Naive thymus-derived CD4-positive, alpha-beta T cell (primary cell): ENCODE data around the gene BLOC1S6. TPM values are rescaled to one million over a fixed set of nuclear protein-coding genes. Genes with fewer than 3 reads are reported as not detected.

Source experiments
- ATAC-seq: fragments of 150-1000 bp; cut with Tn5 transposase; 2 replicates; pipeline ENCODE4 v1.10.0; 2021; ENCODE audit warnings: mild to moderate bottlenecking, moderate library complexity
- CTCF ChIA-PET: fragments of 350-600 bp; sonication (Branson Sonifier 250); formaldehyde crosslinking; loops from one replicate; lab custom pipeline; 2021; ENCODE audit warnings: antibody characterized with exemption; lab: Charles Lee
- POLR2A ChIA-PET: fragments of 350-600 bp; sonication (Branson Sonifier 250); formaldehyde crosslinking; loops from one replicate; lab custom pipeline; 2021; ENCODE audit warnings: antibody characterized with exemption, inconsistent platforms; lab: Charles Lee
- DNase-seq, 9 donors: peaks; one replicate each; pipeline versions ENCODE4 v3.0.0 to v3.0.0-alpha.2; 2020 to 2022; ENCODE audit warnings: mixed read lengths in 1 of 9
- H3K27ac ChIP-seq: one replicate; pipeline ENCODE4 v1.7.0; 2013; ENCODE audit warnings: mild to moderate bottlenecking, low read depth, low read length, moderate library complexity
- H3K27me3 ChIP-seq, 2 donors: one replicate each; pipeline ENCODE4 v1.7.0; 2013; ENCODE audit warnings: low read length in 2 of 2, mild to moderate bottlenecking in 2 of 2, moderate library complexity in 2 of 2; ENCODE audit not compliant: control insufficient read depth in 2 of 2, insufficient read depth in 2 of 2
- H3K36me3 ChIP-seq, 3 experiments: 1 replicate in 2 of 3; 2 replicates in 1 of 3; pipeline ENCODE4 v1.7.0; 2013; ENCODE audit warnings: low read length in 3 of 3, mild to moderate bottlenecking in 3 of 3, moderate library complexity in 1 of 3; ENCODE audit not compliant: insufficient read depth in 3 of 3, control insufficient read depth in 2 of 3
- H3K4me1 ChIP-seq, 2 donors: one replicate each; pipeline ENCODE4 v1.7.0; 2013; ENCODE audit warnings: low read length in 2 of 2, mild to moderate bottlenecking in 2 of 2, moderate library complexity in 1 of 2; ENCODE audit not compliant: control insufficient read depth in 2 of 2, insufficient read depth in 2 of 2
- H3K4me3 ChIP-seq: 2 replicates; pipeline ENCODE4 v1.7.0; 2013; ENCODE audit warnings: mild to moderate bottlenecking, low read length
- H3K9me3 ChIP-seq, 3 experiments: 1 replicate in 2 of 3; 2 replicates in 1 of 3; pipeline ENCODE4 v1.7.0; 2013; ENCODE audit warnings: low read length in 3 of 3; ENCODE audit not compliant: control insufficient read depth in 2 of 3
- H3K27ac Mint-ChIP-seq, 9 donors: one replicate each; pipeline ENCODE4 v1.8.0; 2020 to 2022; ENCODE audit warnings: mixed read lengths in 9 of 9, mild to moderate bottlenecking in 8 of 9, moderate library complexity in 5 of 9, inconsistent platforms in 2 of 9
- H3K27me3 Mint-ChIP-seq, 5 donors: one replicate each; pipeline ENCODE4 v1.8.0; 2021 to 2022; ENCODE audit warnings: mixed read lengths in 5 of 5, mild to moderate bottlenecking in 1 of 5
- H3K36me3 Mint-ChIP-seq, 5 donors: one replicate each; pipeline ENCODE4 v1.8.0; 2020 to 2022; ENCODE audit warnings: mixed read lengths in 5 of 5, mild to moderate bottlenecking in 3 of 5, inconsistent platforms in 1 of 5
- H3K4me1 Mint-ChIP-seq, 7 donors: one replicate each; pipeline ENCODE4 v1.8.0; 2020 to 2022; ENCODE audit warnings: mixed read lengths in 7 of 7, mild to moderate bottlenecking in 3 of 7, inconsistent platforms in 1 of 7
- H3K4me3 Mint-ChIP-seq, 10 donors: one replicate each; pipeline ENCODE4 v1.8.0; 2020 to 2022; ENCODE audit warnings: mild to moderate bottlenecking in 10 of 10, mixed read lengths in 10 of 10, moderate library complexity in 6 of 10, inconsistent platforms in 2 of 10
- H3K9me3 Mint-ChIP-seq, 11 donors: one replicate each; pipeline ENCODE4 v1.8.0; 2020 to 2022; ENCODE audit warnings: mixed read lengths in 11 of 11, mild to moderate bottlenecking in 4 of 11, inconsistent platforms in 1 of 11, moderate library complexity in 1 of 11
- intact Hi-C, 2 donors: fragments of 100-400 bp; cut with micrococcal nuclease; formaldehyde crosslinking; loops; one replicate each; pipeline ENCODE4 v1.15.1; 2023
- polyA plus RNA-seq, 2 donors: library from polyadenylated mRNA; unstranded; fragments of 300-500 nt; fragmentation: Illumina TruSeq; gene quantifications; one replicate each; pipeline ENCODE4 v1.2.3, GENCODE V29; 2021
- total RNA-seq, 6 experiments: library from RNA in 5 of 6; stranded (reverse) in 5 of 6; gene quantifications; 1 replicate in 5 of 6; 2 replicates in 1 of 6; pipeline ENCODE4 v1.2.3 and lab custom pipeline; 2021 to 2026

Gene BLOC1S6
- total and polyA plus RNA-seq, 7 experiments from 2014 or later = 34.4 to 63.9 (median 50.9) TPM

DNA sequence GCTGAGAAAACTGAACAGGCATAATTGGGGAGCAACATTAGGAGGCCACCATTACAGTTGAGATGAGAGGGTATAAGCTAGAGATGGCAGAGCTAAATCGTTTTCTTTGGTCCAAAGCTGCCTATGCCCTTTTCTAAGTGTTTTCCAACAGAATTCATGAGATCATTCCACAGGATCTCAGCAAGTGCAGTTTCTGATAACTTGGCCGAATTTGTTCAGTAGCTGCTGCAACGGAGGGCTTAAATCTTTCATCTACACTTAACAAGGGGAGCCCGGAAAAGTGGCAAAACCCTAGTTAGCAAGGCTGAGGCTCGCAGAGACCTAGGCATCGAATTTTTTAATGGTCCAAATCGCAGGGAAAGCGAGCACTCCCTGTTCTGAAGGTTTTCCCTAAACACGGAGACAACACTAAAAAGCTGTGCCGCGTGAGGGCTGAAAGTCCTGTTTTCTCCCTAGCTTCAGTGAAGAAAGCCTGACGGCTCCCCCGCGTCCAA is 531 bp upstream of the BLOC1S6 start:
- ChIA-PET POLR2A (interaction anchor here (0.6 to 4.0 kb wide), 16 partner anchors 11 to 419 kb away, joined by 3 to 53 read pairs (median 4); a partner anchor contains a TSS), CTCF (interaction anchor here (0.7 to 3.1 kb wide), 7 partner anchors 8 to 186 kb away, joined by 3 to 14 read pairs (median 6); a partner anchor contains a TSS)
- H3K36me3 ChIP-seq = peaks cover 0 to 3% (median 0%) of the 10 kb centered on the region in 3 experiments
- Mint-ChIP-seq H3K27me3 (no peaks in the 10 kb centered on the region), H3K4me1 (peaks cover 26 to 50% (median 37%) of the 10 kb centered on the region in 7 donors), H3K9me3 (no peaks in the 10 kb centered on the region), H3K27ac (peak overlapping the region; percentile 100), H3K4me3 (peak overlapping the region; percentile 96 to 100 (median 98)), H3K36me3 (peaks cover 0 to 2% (median 0%) of the 10 kb centered on the region in 5 donors)
- ATAC-seq = peak; percentile 0
- peak overlapping the region; percentile 87 for H3K4me3 ChIP-seq
- DNase-seq = no peak
- no peaks in the 10 kb centered on the region for H3K9me3 ChIP-seq
- intact Hi-C loops = loop anchor here (1.0 to 5.0 kb wide), 12 partner anchors 48 to 1298 kb away; partner anchors contain the start of genes SLC30A4 (in 2 of the 2), CTDSPL2 (in 1 of the 2) and GOLM2 (in 1 of the 2)
- H3K27ac ChIP-seq = peak overlapping the region; percentile 97
- no peaks in the 10 kb centered on the region for H3K27me3 ChIP-seq
- H3K4me1 ChIP-seq = peaks cover 25 to 26% of the 10 kb centered on the region in 2 donors

DNA sequence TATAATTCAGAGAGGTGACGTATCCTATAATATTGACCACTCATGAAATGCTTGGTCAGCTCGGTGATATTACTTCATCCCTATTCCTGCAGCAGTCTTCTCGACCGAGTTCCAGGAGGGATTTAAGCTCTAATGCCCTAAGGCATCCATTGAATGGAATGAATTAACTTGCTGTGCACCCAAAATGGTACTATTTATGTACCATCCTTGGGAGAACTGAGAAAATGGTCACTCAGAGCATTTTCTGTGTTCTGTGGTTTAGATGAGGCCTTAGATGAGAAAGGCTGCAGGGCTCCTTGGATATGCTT is 638 bp downstream of the BLOC1S6 start:
- DNase-seq (no peak), ATAC-seq (no peak)
- intact Hi-C loops = loop anchor here (1.0 to 5.0 kb wide), 12 partner anchors 46 to 1299 kb away; partner anchors contain the start of genes SLC30A4 (in 2 of the 2), CTDSPL2 (in 1 of the 2) and GOLM2 (in 1 of the 2)
- ChIA-PET CTCF (interaction anchor here (0.9 to 3.1 kb wide), 3 partner anchors 25 to 183 kb away, joined by 3 to 14 read pairs (median 3); no protein-coding TSS in a partner anchor), POLR2A (interaction anchor here (0.8 to 4.0 kb wide), 11 partner anchors 20 to 403 kb away, joined by 3 to 53 read pairs (median 4); a partner anchor contains a TSS)
- H3K36me3 ChIP-seq = peaks cover 0 to 9% (median 0%) of the 10 kb centered on the region in 3 experiments
- H3K9me3 Mint-ChIP-seq = no peaks in the 10 kb centered on the region
- peak overlapping the region; percentile 96 to 100 (median 98) for H3K4me3 Mint-ChIP-seq
- H3K4me1 Mint-ChIP-seq = peaks cover 30 to 57% (median 40%) of the 10 kb centered on the region in 7 donors
- H3K36me3 Mint-ChIP-seq = peaks cover 0 to 4% (median 0%) of the 10 kb centered on the region in 5 donors
- no peaks in the 10 kb centered on the region for H3K27me3 ChIP-seq
- H3K9me3 ChIP-seq = no peaks in the 10 kb centered on the region
- H3K27ac ChIP-seq = peak overlapping the region; percentile 97
- peak overlapping the region; percentile 87 for H3K4me3 ChIP-seq
- H3K27me3 Mint-ChIP-seq = no peaks in the 10 kb centered on the region
- peak overlapping the region; percentile 100 for H3K27ac Mint-ChIP-seq
- H3K4me1 ChIP-seq = peaks cover 25 to 26% of the 10 kb centered on the region in 2 donors

DNA sequence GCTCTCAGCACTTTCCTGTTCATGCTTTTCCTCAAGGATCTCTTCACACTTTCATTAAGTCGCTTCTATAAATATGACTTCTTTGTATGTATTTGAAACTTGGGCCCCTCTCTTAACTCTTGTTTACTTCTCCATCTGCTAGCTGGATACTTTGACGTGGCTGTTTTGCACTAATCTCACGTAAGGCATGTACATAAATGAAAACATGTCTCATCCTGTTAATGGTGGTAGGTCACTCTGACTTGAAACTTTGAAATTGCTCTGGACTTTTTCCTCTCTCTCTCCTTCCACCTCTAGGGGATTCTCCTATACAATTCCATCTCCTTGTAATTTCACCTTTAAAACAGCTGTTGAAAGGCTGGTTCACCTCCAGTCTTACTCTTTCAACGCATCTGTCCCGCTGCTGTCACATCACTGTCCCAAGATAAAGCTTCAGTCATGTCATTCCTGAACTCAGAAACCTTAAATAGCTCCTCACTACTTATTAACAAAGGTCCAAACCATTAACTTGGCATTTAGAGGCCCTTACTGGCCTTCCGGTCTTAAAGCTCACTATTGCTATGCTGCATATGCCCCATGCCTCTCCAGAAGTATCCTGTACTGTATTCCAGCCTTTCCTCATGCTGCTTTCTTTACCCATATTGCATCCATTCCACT is 1.2 kb downstream of the BLOC1S6 start:
- no peaks in the 10 kb centered on the region for H3K9me3 Mint-ChIP-seq
- peaks cover 30 to 58% (median 40%) of the 10 kb centered on the region in 7 donors for H3K4me1 Mint-ChIP-seq
- H3K36me3 Mint-ChIP-seq = peaks cover 0 to 5% (median under 1%) of the 10 kb centered on the region in 5 donors
- ChIA-PET CTCF (interaction anchor here (0.6 to 3.1 kb wide), 4 partner anchors 24 to 184 kb away, joined by 3 to 14 read pairs (median 3); no protein-coding TSS in a partner anchor), POLR2A (interaction anchor here (0.8 to 4.0 kb wide), 8 partner anchors 19 to 309 kb away, joined by 3 to 53 read pairs (median 4); a partner anchor contains a TSS)
- peak overlapping the region; percentile 100 for H3K27ac Mint-ChIP-seq
- peak overlapping the region; percentile 96 to 100 (median 98) for H3K4me3 Mint-ChIP-seq
- intact Hi-C loops = loop anchor here in 1 of 2 donors (5.0 kb wide), 2 partner anchors 119 to 1161 kb away; partner anchors contain the start of gene CTDSPL2
- H3K27me3 Mint-ChIP-seq = no peaks in the 10 kb centered on the region
- Histone ChIP-seq H3K36me3 (peaks cover 0 to 9% (median 0%) of the 10 kb centered on the region in 3 experiments), H3K27ac (peak overlapping the region; percentile 97), H3K4me3 (peak overlapping the region; percentile 87), H3K27me3 (no peaks in the 10 kb centered on the region), H3K4me1 (peaks cover 25 to 26% of the 10 kb centered on the region in 2 donors), H3K9me3 (no peaks in the 10 kb centered on the region)
- ATAC-seq (no peak), DNase-seq (no peak)

DNA sequence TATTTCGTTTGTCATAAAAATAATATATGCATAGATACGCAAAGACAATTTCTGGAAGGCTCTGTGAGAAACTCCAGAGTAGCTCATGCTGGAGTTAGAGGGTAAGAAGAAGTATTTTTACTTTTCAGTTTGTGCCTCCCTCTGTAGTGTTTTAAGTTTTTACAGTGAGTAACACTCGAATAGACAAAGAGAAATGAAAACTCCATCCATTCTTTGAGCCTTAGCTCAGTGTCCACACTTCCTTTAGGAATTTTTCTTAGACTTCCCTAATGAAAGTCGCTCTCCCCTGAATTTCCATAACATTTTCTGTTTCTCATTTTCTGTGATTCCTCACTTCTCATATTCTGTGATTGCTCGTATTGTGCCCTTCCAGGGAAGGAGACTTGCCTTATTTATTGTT is 2.1 kb downstream of the BLOC1S6 start:
- peak overlapping the region in 2 of 9 donors; percentile 20 to 100 for H3K27ac Mint-ChIP-seq
- H3K4me3 ChIP-seq = no peak overlapping the region
- H3K27me3 ChIP-seq = no peaks in the 10 kb centered on the region
- ChIA-PET CTCF (interaction anchor here (0.6 to 1.2 kb wide), 2 partner anchors 23 to 185 kb away, joined by 3 read pairs; no protein-coding TSS in a partner anchor), POLR2A (interaction anchor here (4.0 kb wide), 1 partner anchor 187 kb away, joined by 53 read pairs; a partner anchor contains a TSS)
- peak overlapping the region; percentile 65 to 100 (median 97) for H3K4me3 Mint-ChIP-seq
- peaks cover 25 to 26% of the 10 kb centered on the region in 2 donors for H3K4me1 ChIP-seq
- no peaks in the 10 kb centered on the region for H3K27me3 Mint-ChIP-seq
- H3K4me1 Mint-ChIP-seq = peaks cover 33 to 67% (median 46%) of the 10 kb centered on the region in 7 donors
- peaks cover 0 to 12% (median 8%) of the 10 kb centered on the region in 5 donors for H3K36me3 Mint-ChIP-seq
- no peak for ATAC-seq
- intact Hi-C loops = loop anchor here in 1 of 2 donors (5.0 kb wide), 2 partner anchors 118 to 1162 kb away; partner anchors contain the start of gene CTDSPL2
- no peaks in the 10 kb centered on the region for H3K9me3 ChIP-seq
- no peaks in the 10 kb centered on the region for H3K9me3 Mint-ChIP-seq
- DNase-seq = no peak
- peaks cover 0 to 9% (median 0%) of the 10 kb centered on the region in 3 experiments for H3K36me3 ChIP-seq
- H3K27ac ChIP-seq = no peak overlapping the region

DNA sequence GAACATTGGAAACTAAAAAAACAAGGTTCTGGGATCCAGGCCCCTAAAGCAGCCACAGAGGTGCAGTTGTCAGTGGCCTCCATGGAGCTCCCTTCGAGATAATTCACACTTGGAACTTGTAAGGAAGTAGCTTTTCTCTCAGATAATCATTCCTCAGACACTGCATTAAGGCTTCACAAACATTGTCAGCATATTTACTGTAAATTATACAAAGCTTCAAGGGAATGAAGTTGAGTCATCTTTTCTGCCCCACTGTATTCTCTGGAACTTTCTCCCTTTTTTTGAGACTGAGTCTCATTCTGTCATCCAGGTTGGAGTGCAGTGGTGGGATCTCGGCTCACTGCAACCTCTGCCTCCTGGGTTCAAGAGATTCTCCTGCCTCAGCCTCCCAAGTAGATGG is 7.1 kb downstream of the BLOC1S6 start:
- no peaks in the 10 kb centered on the region for H3K9me3 ChIP-seq
- H3K27ac Mint-ChIP-seq = no peak overlapping the region
- intact Hi-C loops = no loop called here
- DNase-seq = no peak
- no peak overlapping the region for H3K27ac ChIP-seq
- CTCF ChIA-PET = interaction anchor here (0.9 to 1.7 kb wide), 3 partner anchors 8 to 111 kb away, joined by 3 to 6 read pairs (median 4); no protein-coding TSS in a partner anchor
- peaks cover 0 to 32% (median 26%) of the 10 kb centered on the region in 5 donors for H3K36me3 Mint-ChIP-seq
- no peak for ATAC-seq
- no peak overlapping the region for H3K4me3 ChIP-seq
- H3K4me1 Mint-ChIP-seq = peaks cover 9 to 45% (median 22%) of the 10 kb centered on the region in 7 donors
- no peaks in the 10 kb centered on the region for H3K27me3 ChIP-seq
- H3K4me1 ChIP-seq = peaks cover 2 to 3% of the 10 kb centered on the region in 2 donors
- POLR2A ChIA-PET = no interaction called here
- H3K36me3 ChIP-seq = peaks cover 0 to 12% (median 0%) of the 10 kb centered on the region in 3 experiments
- H3K9me3 Mint-ChIP-seq = peaks cover 0 to 6% (median 0%) of the 10 kb centered on the region in 11 donors
- H3K4me3 Mint-ChIP-seq = no peak overlapping the region
- no peaks in the 10 kb centered on the region for H3K27me3 Mint-ChIP-seq
